BJ (cell line): ENCODE measurements around the gene OSBPL5. TPM values are rescaled to one million over a fixed set of nuclear protein-coding genes. Genes with fewer than 3 reads are reported as not detected.
"Not testable (repeated sequence)": the region's sequence is repeated elsewhere in the genome, so short reads cannot be mapped to it uniquely, and the experiment has no call there.

Source experiments
- CTCF ChIA-PET: fragments of 350-600 bp; formaldehyde crosslinking; extraction: SDS; loops from one replicate; lab custom pipeline; 2021; ENCODE audit warnings: antibody characterized with exemption, inconsistent platforms; lab: Yijun Ruan, JAX
- POLR2A ChIA-PET: fragments of 300-600 bp; sonication (Branson Sonifier 250); formaldehyde crosslinking; extraction: SDS; loops from one replicate; lab custom pipeline; 2021; ENCODE audit warnings: antibody characterized with exemption; lab: Charles Lee
- DNase-seq: peaks from one replicate; pipeline ENCODE4 v3.0.0-alpha.2; 2011; ENCODE audit warnings: low read depth
- H3K27me3 ChIP-seq: 2 replicates; pipeline ENCODE4 v1.6.0; 2011; ENCODE audit warnings: low read length; ENCODE audit not compliant: control insufficient read depth, insufficient read depth
- H3K36me3 ChIP-seq: 2 replicates; pipeline ENCODE4 v1.5.1; 2011; ENCODE audit warnings: low read length; ENCODE audit not compliant: control insufficient read depth, insufficient read depth
- H3K4me3 ChIP-seq: 2 replicates; pipeline ENCODE4 v1.5.1; 2011; ENCODE audit warnings: low read depth, mild to moderate bottlenecking, control low read depth, low read length
- CTCF ChIP-seq: IDR thresholded peaks from 2 replicates; pipeline ENCODE4 v1.5.1; 2011; ENCODE audit warnings: low read depth, mild to moderate bottlenecking, control low read depth, inconsistent platforms, low read length, moderate library complexity; ENCODE audit not compliant: insufficient read depth
- polyA plus RNA-seq: library from polyadenylated mRNA; depleted of rRNA; stranded (reverse); fragments of >200 nt; gene quantifications from 2 replicates; pipeline ENCODE4 v1.2.3, GENCODE V29; 2011

OSBPL5 gene
- polyA plus RNA-seq, 1 experiment = 20.8 TPM

GRCh38 chr11:3121416-3121815 lies 43.7 kb downstream of the OSBPL5 start:
- no peak for TF ChIP-seq CTCF
- Histone ChIP-seq H3K4me3 (no peak overlapping the region), H3K36me3 (peaks cover 34% of the 10 kb centered on the region), H3K27me3 (no peaks in the 10 kb centered on the region)
- POLR2A ChIA-PET = no interaction called here
- CTCF ChIA-PET = no interaction called here
- DNase-seq = no peak

- Histone ChIP-seq H3K36me3 (peaks cover 31% of the 10 kb centered on the region), H3K4me3 (no peak overlapping the region), H3K27me3 (no peaks in the 10 kb centered on the region)
- ChIA-PET CTCF (no interaction called here), POLR2A (no interaction called here)
- TF ChIP-seq CTCF = no peak
- DNase-seq = no peak
Measured at GRCh38 chr11:3120071-3120792, 44.9 kb downstream of the OSBPL5 start.

GRCh38 chr11:3119141-3119821 lies 45.8 kb downstream of the OSBPL5 start:
- ChIA-PET POLR2A (no interaction called here), CTCF (no interaction called here)
- DNase-seq = no peak

GRCh38 chr11:3115321-3115720 lies 49.8 kb downstream of the OSBPL5 start:
- Histone ChIP-seq H3K27me3 (no peaks in the 10 kb centered on the region), H3K36me3 (peaks cover 10% of the 10 kb centered on the region), H3K4me3 (no peak overlapping the region)
- POLR2A ChIA-PET = interaction anchor here (0.6 kb wide), 1 partner anchor 21 kb away, joined by 4 read pairs; no protein-coding TSS in a partner anchor
- no peak for DNase-seq
- TF ChIP-seq CTCF = no peak
- CTCF ChIA-PET = interaction anchor here (1.2 kb wide), 1 partner anchor 9 kb away, joined by 3 read pairs; no protein-coding TSS in a partner anchor

More at GRCh38 chr11:3119141-3119821, 45.8 kb downstream of the OSBPL5 start:
- Histone ChIP-seq H3K36me3 (peaks cover 28% of the 10 kb centered on the region), H3K27me3 (no peaks in the 10 kb centered on the region), H3K4me3 (no peak overlapping the region)
- TF ChIP-seq CTCF = no peak

- CTCF ChIA-PET = interaction anchor here (1.2 to 2.1 kb wide), 2 partner anchors 10 to 103 kb away, joined by 4 read pairs; no protein-coding TSS in a partner anchor
- H3K27me3 ChIP-seq, DNase-seq, H3K4me3 ChIP-seq, POLR2A ChIA-PET, H3K36me3 ChIP-seq: not testable (repeated sequence)
Measured at GRCh38 chr11:3113661-3114060, 51.4 kb downstream of the OSBPL5 start.
